Neural cell (in vitro differentiated cells): ENCODE measurements around the gene SCGN. TPM values are rescaled to one million over a fixed set of nuclear protein-coding genes. Genes with fewer than 3 reads are reported as not detected.

Source experiments
- H2AFZ ChIP-seq: fragments of 200-600, 300-800 bp; sonication (generic), shearing (Covaris generic); 2 replicates; pipeline ENCODE4 v1.6.0; 2014; ENCODE audit warnings: low read depth, mild to moderate bottlenecking, antibody characterized with exemption, low read length, moderate library complexity
- H3F3A ChIP-seq: fragments of 200-600 bp; shearing (Covaris generic); 2 replicates; pipeline ENCODE4 v1.6.1; 2016; ENCODE audit warnings: mild to moderate bottlenecking, moderate library complexity, mixed read lengths, antibody characterized with exemption, low read length; ENCODE audit not compliant: insufficient read depth, poor library complexity, severe bottlenecking
- H3K27ac ChIP-seq: fragments of 200-600, 300-800 bp; sonication (generic), shearing (Covaris generic); 2 replicates; pipeline ENCODE4 v1.5.1; 2014; ENCODE audit warnings: mild to moderate bottlenecking, low read length, moderate library complexity
- H3K27me3 ChIP-seq: fragments of 300-800, 200-600 bp; sonication (generic), shearing (Covaris generic); 2 replicates; pipeline ENCODE4 v1.6.0; 2014; ENCODE audit warnings: mild to moderate bottlenecking, low read depth, low read length, moderate library complexity; ENCODE audit not compliant: insufficient read depth
- H3K36me3 ChIP-seq: fragments of 300-800, 200-600 bp; sonication (generic), shearing (Covaris generic); 2 replicates; pipeline ENCODE4 v1.5.1; 2014; ENCODE audit warnings: mild to moderate bottlenecking, antibody characterized with exemption, low read length, moderate library complexity; ENCODE audit not compliant: insufficient read depth
- H3K4me2 ChIP-seq: fragments of 300-800, 200-600 bp; sonication (generic), shearing (Covaris generic); 2 replicates; pipeline ENCODE4 v1.6.0; 2014; ENCODE audit warnings: mild to moderate bottlenecking, low read length
- H3K4me3 ChIP-seq: fragments of 300-800, 200-600 bp; sonication (generic), shearing (Covaris generic); 2 replicates; pipeline ENCODE4 v1.5.1; 2014; ENCODE audit warnings: mild to moderate bottlenecking, low read length, moderate library complexity
- H3K79me2 ChIP-seq: fragments of 200-600 bp; shearing (Covaris generic); replicated peaks from 2 replicates; pipeline ENCODE4 v1.6.0; 2014; ENCODE audit warnings: mild to moderate bottlenecking, low read length, moderate library complexity; ENCODE audit not compliant: insufficient read depth
- H3K9ac ChIP-seq: fragments of 300-800, 200-600 bp; sonication (generic), shearing (Covaris generic); 2 replicates; pipeline ENCODE4 v1.6.1; 2016; ENCODE audit warnings: mild to moderate bottlenecking, low read length, mixed read lengths
- H3K9me2 ChIP-seq: fragments of 200-600 bp; shearing (Covaris generic); 2 replicates; pipeline ENCODE4 v1.6.1; 2016; ENCODE audit warnings: mild to moderate bottlenecking, low read length, mixed read lengths; ENCODE audit not compliant: insufficient read depth
- H3K9me3 ChIP-seq: fragments of 200-600, 300-800 bp; sonication (generic), shearing (Covaris generic); 2 replicates; pipeline ENCODE4 v1.6.1; 2016; ENCODE audit warnings: mild to moderate bottlenecking, mixed run types, low read length, moderate library complexity, mixed read lengths
- H4K20me1 ChIP-seq: fragments of 200-600 bp; shearing (Covaris generic); 2 replicates; pipeline ENCODE4 v1.6.1; 2016; ENCODE audit warnings: mild to moderate bottlenecking, mixed run types; ENCODE audit not compliant: insufficient read depth
- EP300 ChIP-seq: fragments of 450-650 bp; conservative IDR thresholded peaks from 2 replicates; pipeline ENCODE4 v1.6.1; 2014; ENCODE audit warnings: antibody characterized with exemption, mild to moderate bottlenecking, moderate library complexity; ENCODE audit not compliant: poor library complexity, severe bottlenecking
- EZH2 ChIP-seq: fragments of 200-600, 300-800 bp; shearing (Covaris generic), sonication (generic); IDR thresholded peaks from 2 replicates; pipeline ENCODE4 v1.6.1; 2014; ENCODE audit warnings: antibody characterized with exemption, low read length, borderline replicate concordance, mild to moderate bottlenecking; ENCODE audit not compliant: insufficient read depth, poor library complexity, severe bottlenecking
- MXI1 ChIP-seq: fragments of 450-650 bp; conservative IDR thresholded peaks from 2 replicates; pipeline ENCODE4 v1.6.1; 2014; ENCODE audit warnings: antibody characterized with exemption, mild to moderate bottlenecking; ENCODE audit not compliant: poor library complexity, severe bottlenecking
- POLR2AphosphoS5 ChIP-seq: IDR thresholded peaks from 2 replicates; pipeline ENCODE4 v1.6.1; 2012
- RAD21 ChIP-seq: fragments of 450-650 bp; conservative IDR thresholded peaks from 2 replicates; pipeline ENCODE4 v1.6.1; 2014; ENCODE audit warnings: antibody characterized with exemption, mild to moderate bottlenecking, moderate library complexity
- REST ChIP-seq: IDR thresholded peaks from 2 replicates; pipeline ENCODE4 v1.6.1; 2012; ENCODE audit warnings: borderline replicate concordance
- SMC3 ChIP-seq: fragments of 450-650 bp; conservative IDR thresholded peaks from 2 replicates; pipeline ENCODE4 v1.6.1; 2014; ENCODE audit warnings: antibody characterized with exemption, mild to moderate bottlenecking, moderate library complexity; ENCODE audit not compliant: poor library complexity
- TAF1 ChIP-seq: IDR thresholded peaks from 2 replicates; pipeline ENCODE4 v1.6.1; 2012; ENCODE audit warnings: low read depth
- polyA plus RNA-seq: library from polyadenylated mRNA; depleted of rRNA; stranded (reverse); fragments of >200 nt; gene quantifications from 2 replicates; pipeline ENCODE4 v1.2.3, GENCODE V29; 2014
- TF ChIP-seq, protein P1 (sequence below): fragments of 450-650 bp; IDR thresholded peaks from 2 replicates; pipeline ENCODE4 v1.5.1; 2014; ENCODE audit warnings: antibody characterized with exemption, mild to moderate bottlenecking, moderate library complexity; ENCODE audit not compliant: poor library complexity, severe bottlenecking

The SCGN gene
- polyA plus RNA-seq, 1 donor from 2014 or later: 254 TPM

DNA sequence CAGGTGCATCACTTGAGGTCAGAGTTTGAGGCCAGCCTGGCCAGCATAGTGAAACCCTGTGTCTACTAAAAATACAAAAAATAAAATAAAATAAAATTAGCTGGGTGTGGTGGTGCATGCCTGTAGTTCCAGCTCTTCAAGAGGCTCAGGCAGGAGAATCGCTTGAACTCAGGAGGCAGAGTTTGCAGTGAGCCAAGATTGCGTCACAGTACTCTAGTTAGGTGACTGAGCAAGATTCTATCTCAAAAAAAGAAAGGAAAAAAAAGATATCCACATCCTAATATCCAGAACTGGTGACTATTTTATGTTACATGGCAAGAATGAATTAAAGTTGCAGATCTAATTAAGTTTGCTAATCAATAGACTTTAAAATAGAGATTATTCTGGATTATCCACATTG lies 32.5 kb downstream of the SCGN start:
- H3K4me2 ChIP-seq: no peak overlapping the region
- no peak overlapping the region for H3K27ac ChIP-seq
- no peaks in the 10 kb centered on the region for H3K9me3 ChIP-seq
- H3K36me3 ChIP-seq: no peaks in the 10 kb centered on the region
- H3F3A ChIP-seq: no peaks in the 10 kb centered on the region
- H4K20me1 ChIP-seq: no peaks in the 10 kb centered on the region
- H3K79me2 ChIP-seq: no peaks in the 10 kb centered on the region
- TF ChIP-seq RAD21 (no peak), POLR2AphosphoS5 (no peak), REST (no peak), EP300 (no peak), EZH2 (no peak), SMC3 (no peak), TAF1 (no peak), MXI1 (no peak)
- TF ChIP-seq, protein P1, sequence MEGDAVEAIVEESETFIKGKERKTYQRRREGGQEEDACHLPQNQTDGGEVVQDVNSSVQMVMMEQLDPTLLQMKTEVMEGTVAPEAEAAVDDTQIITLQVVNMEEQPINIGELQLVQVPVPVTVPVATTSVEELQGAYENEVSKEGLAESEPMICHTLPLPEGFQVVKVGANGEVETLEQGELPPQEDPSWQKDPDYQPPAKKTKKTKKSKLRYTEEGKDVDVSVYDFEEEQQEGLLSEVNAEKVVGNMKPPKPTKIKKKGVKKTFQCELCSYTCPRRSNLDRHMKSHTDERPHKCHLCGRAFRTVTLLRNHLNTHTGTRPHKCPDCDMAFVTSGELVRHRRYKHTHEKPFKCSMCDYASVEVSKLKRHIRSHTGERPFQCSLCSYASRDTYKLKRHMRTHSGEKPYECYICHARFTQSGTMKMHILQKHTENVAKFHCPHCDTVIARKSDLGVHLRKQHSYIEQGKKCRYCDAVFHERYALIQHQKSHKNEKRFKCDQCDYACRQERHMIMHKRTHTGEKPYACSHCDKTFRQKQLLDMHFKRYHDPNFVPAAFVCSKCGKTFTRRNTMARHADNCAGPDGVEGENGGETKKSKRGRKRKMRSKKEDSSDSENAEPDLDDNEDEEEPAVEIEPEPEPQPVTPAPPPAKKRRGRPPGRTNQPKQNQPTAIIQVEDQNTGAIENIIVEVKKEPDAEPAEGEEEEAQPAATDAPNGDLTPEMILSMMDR: no peak
- no peaks in the 10 kb centered on the region for H3K27me3 ChIP-seq
- H3K4me3 ChIP-seq: no peak overlapping the region
- H2AFZ ChIP-seq: no peak overlapping the region
- H3K9ac ChIP-seq: no peak overlapping the region
- H3K9me2 ChIP-seq: no peaks in the 10 kb centered on the region

DNA sequence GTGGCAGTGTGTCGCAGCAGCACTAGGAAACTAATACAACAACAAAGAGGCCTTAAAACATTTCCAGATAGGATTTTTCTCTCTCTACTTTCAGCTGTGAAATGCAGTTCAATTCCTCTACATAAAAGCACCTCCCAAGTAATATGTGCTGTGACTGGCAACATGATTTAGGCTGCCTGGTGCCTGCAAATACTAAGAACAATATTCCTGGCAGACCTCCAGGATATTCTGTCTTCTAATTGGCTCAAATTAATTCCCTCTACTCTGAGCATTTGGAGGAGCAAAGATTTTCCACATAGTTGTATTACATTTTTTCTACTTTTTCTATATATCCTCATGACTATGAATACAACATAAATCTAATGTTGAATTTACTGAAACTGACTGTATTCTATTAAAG lies 33.2 kb downstream of the SCGN start:
- Histone ChIP-seq H3K9ac (no peak overlapping the region), H3K36me3 (no peaks in the 10 kb centered on the region), H4K20me1 (no peaks in the 10 kb centered on the region), H3K9me3 (no peaks in the 10 kb centered on the region), H3K27ac (no peak overlapping the region), H3K4me3 (no peak overlapping the region), H3K9me2 (no peaks in the 10 kb centered on the region), H3K27me3 (no peaks in the 10 kb centered on the region), H3K79me2 (no peaks in the 10 kb centered on the region), H3F3A (no peaks in the 10 kb centered on the region), H3K4me2 (no peak overlapping the region), H2AFZ (no peak overlapping the region)
- no peak for TF ChIP-seq EZH2

GRCh38 chr6:25685896-25686295 lies 33.9 kb downstream of the SCGN start:
- Histone ChIP-seq H3K9ac (no peak overlapping the region), H3K79me2 (no peaks in the 10 kb centered on the region), H3K4me2 (no peak overlapping the region), H3K27me3 (no peaks in the 10 kb centered on the region), H4K20me1 (no peaks in the 10 kb centered on the region), H3K36me3 (no peaks in the 10 kb centered on the region), H3K9me2 (no peaks in the 10 kb centered on the region), H3K4me3 (no peak overlapping the region), H3K27ac (no peak overlapping the region), H3K9me3 (no peaks in the 10 kb centered on the region), H2AFZ (no peak overlapping the region), H3F3A (no peaks in the 10 kb centered on the region)
- TF ChIP-seq MXI1 (no peak), TAF1 (no peak), RAD21 (no peak)
- TF ChIP-seq, protein P1: no peak
